ENCODE measurements around the gene ZNF407.

DNA sequence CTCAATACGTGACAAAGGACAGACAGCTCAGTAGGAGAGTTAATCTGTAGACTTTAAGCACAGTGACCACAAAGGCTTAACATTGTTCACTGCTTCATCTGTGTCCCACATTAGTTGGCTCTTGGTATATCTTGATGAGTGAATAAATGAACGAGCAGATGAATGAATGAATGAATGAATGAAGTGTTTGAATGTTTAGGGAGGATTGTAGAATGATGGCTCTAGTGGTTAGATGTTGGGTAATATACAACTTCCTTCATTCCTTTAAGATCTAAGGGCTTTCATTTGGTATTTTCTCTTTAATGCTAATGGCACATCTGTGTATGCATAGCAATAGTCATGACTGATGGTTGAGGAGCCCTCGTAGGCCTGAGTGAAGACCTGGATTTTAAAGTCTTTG is 40.5 kb downstream of the ZNF407 start:
- TF ChIP-seq, protein P1, sequence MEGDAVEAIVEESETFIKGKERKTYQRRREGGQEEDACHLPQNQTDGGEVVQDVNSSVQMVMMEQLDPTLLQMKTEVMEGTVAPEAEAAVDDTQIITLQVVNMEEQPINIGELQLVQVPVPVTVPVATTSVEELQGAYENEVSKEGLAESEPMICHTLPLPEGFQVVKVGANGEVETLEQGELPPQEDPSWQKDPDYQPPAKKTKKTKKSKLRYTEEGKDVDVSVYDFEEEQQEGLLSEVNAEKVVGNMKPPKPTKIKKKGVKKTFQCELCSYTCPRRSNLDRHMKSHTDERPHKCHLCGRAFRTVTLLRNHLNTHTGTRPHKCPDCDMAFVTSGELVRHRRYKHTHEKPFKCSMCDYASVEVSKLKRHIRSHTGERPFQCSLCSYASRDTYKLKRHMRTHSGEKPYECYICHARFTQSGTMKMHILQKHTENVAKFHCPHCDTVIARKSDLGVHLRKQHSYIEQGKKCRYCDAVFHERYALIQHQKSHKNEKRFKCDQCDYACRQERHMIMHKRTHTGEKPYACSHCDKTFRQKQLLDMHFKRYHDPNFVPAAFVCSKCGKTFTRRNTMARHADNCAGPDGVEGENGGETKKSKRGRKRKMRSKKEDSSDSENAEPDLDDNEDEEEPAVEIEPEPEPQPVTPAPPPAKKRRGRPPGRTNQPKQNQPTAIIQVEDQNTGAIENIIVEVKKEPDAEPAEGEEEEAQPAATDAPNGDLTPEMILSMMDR (IDR thresholded peaks at IDR 0.05; ENCODE audit: borderline replicate concordance, extremely low read depth, low read length, poor library complexity, severe bottlenecking): no peak
- no peak for TF ChIP-seq EZH2 (IDR thresholded peaks at IDR 0.05; ENCODE audit: borderline replicate concordance, low read depth, low read length, severe bottlenecking)

Measured in DND-41 (cell line).